Psoas muscle (tissue), 8 donors: ENCODE data around the gene CHST3. TPM values are rescaled to one million over a fixed set of nuclear protein-coding genes. Genes with fewer than 3 reads are reported as not detected.

ENCODE experiments used
- ATAC-seq, 4 donors: fragments of 200-7000 bp; cut with Tn5 transposase; one replicate each; pipeline ENCODE4 v1.9.1; 2020; ENCODE audit warnings: moderate library complexity in 3 of 4, mild to moderate bottlenecking in 2 of 4
- DNase-seq, 2 donors: peaks; one replicate each; pipeline ENCODE4 v3.0.0-alpha.2; 2020
- H3K27ac ChIP-seq: fragments of 200-600 bp; one replicate; pipeline ENCODE4 v1.8.0; 2022
- H3K27me3 ChIP-seq, 3 donors: fragments of 200-600 bp in 1 of 3; one replicate each; pipeline versions ENCODE4 v1.6.1 to v1.8.0; 2013 to 2022; ENCODE audit warnings: low read length in 2 of 3, mild to moderate bottlenecking in 2 of 3, moderate library complexity in 1 of 3; ENCODE audit not compliant: insufficient read depth in 3 of 3
- H3K36me3 ChIP-seq, 2 donors: fragments of 200-600 bp in 1 of 2; one replicate each; pipeline versions ENCODE4 v1.6.1 to v1.8.0; 2013 to 2022; ENCODE audit warnings: low read depth in 1 of 2, mild to moderate bottlenecking in 1 of 2, moderate library complexity in 1 of 2; ENCODE audit not compliant: insufficient read depth in 1 of 2
- H3K4me1 ChIP-seq: fragments of 200-600 bp; one replicate; pipeline ENCODE4 v1.8.0; 2022
- H3K4me3 ChIP-seq: fragments of 200-600 bp; one replicate; pipeline ENCODE4 v1.8.0; 2022; ENCODE audit warnings: mild to moderate bottlenecking
- H3K9me3 ChIP-seq: fragments of 200-600 bp; one replicate; pipeline ENCODE4 v1.8.0; 2022
- WGBS, 3 donors: extraction: QIAGEN DNeasy Blood & Tissue Kit; methylation state at CpG; one replicate each; pipeline versions ENCODE4 v1.1.6 to v1.1.7; 2013; 5-methylcytosine and 5-hydroxymethylcytosine counted together
- intact Hi-C, 2 donors: fragments of 100-400 bp; cut with DNase I; formaldehyde crosslinking; loops; one replicate each; pipeline versions ENCODE4 v1.11.0 to v1.14.2; 2022
- polyA plus RNA-seq, 3 donors: library from polyadenylated mRNA; stranded (reverse); fragments of 200-250 nt; gene quantifications; one replicate each; pipeline ENCODE4 v1.2.3, GENCODE V29; 2013
- total RNA-seq, 4 donors: library from RNA; stranded (reverse); fragmentation: NEBNext Ultra II Directional in 2 of 4; extraction: Animal tissue kit (Norgen Biotek cat#: 25700) in 2 of 4; gene quantifications; one replicate each; pipeline versions ENCODE4 v1.2.1 to v1.2.4, GENCODE V29; 2021 to 2023
- TF ChIP-seq, protein P1 (sequence below): fragments of 200-600 bp; IDR thresholded peaks from one replicate; pipeline ENCODE4 v1.8.0; 2022; ENCODE audit warnings: antibody characterized with exemption
- donor health status: healthy with polysubstance abuse.
- donor health status: DM: no; HTN: no; CAD: no; lungs with moderate emphysema.
- donor health status: Bipolar disorder and iron deficiency.
- donor health status: healthy.
- donor health status: DM: yes; HTN: yes; CAD: no.
- donor health status: DM: no; HTN: no; CAD: no.
- donor health status: DM: no; HTN: no; CAD: no.
- donor health status: DM: yes; HTN: yes; CAD: no.

The CHST3 gene
- total and polyA plus RNA-seq, 7 donors: 3.3 to 44.0 (median 12.1) TPM

- Histone ChIP-seq H3K4me1 (no peaks in the 10 kb centered on the region), H3K4me3 (no peak overlapping the region), H3K27me3 (no peaks in the 10 kb centered on the region), H3K27ac (no peak overlapping the region), H3K36me3 (no peaks in the 10 kb centered on the region), H3K9me3 (no peaks in the 10 kb centered on the region)
- TF ChIP-seq, protein P1, sequence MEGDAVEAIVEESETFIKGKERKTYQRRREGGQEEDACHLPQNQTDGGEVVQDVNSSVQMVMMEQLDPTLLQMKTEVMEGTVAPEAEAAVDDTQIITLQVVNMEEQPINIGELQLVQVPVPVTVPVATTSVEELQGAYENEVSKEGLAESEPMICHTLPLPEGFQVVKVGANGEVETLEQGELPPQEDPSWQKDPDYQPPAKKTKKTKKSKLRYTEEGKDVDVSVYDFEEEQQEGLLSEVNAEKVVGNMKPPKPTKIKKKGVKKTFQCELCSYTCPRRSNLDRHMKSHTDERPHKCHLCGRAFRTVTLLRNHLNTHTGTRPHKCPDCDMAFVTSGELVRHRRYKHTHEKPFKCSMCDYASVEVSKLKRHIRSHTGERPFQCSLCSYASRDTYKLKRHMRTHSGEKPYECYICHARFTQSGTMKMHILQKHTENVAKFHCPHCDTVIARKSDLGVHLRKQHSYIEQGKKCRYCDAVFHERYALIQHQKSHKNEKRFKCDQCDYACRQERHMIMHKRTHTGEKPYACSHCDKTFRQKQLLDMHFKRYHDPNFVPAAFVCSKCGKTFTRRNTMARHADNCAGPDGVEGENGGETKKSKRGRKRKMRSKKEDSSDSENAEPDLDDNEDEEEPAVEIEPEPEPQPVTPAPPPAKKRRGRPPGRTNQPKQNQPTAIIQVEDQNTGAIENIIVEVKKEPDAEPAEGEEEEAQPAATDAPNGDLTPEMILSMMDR: no peak
- peak in 3 of 4 donors; percentile 34 to 67 (median 40) for ATAC-seq
- peak; percentile 77 to 87 for DNase-seq
- intact Hi-C loops: no loop called here
- 26 to 42% (median 27%) methylated on average over 4 of the region's 4 CpGs for WGBS, 3 donors
Observed at GRCh38 chr10:71921324-71922027, 42.7 kb upstream of the CHST3 start.

GRCh38 chr10:71923138-71923692 is 41.0 kb upstream of the CHST3 start:
- no peak overlapping the region for H3K27ac ChIP-seq
- no peak for DNase-seq
- ATAC-seq: no peak
- H3K4me1 ChIP-seq: no peaks in the 10 kb centered on the region
- H3K36me3 ChIP-seq: no peaks in the 10 kb centered on the region
- TF ChIP-seq, protein P1: no peak
- intact Hi-C loops: no loop called here
- H3K4me3 ChIP-seq: no peak overlapping the region
- WGBS, 3 donors: 50 to 62% (median 51%) methylated on average over 7 of the region's 7 CpGs
- H3K9me3 ChIP-seq: no peaks in the 10 kb centered on the region
- H3K27me3 ChIP-seq: no peaks in the 10 kb centered on the region

- Histone ChIP-seq H3K27me3 (no peaks in the 10 kb centered on the region), H3K4me1 (no peaks in the 10 kb centered on the region), H3K4me3 (no peak overlapping the region), H3K9me3 (no peaks in the 10 kb centered on the region), H3K27ac (no peak overlapping the region), H3K36me3 (no peaks in the 10 kb centered on the region)
- intact Hi-C loops: no loop called here
- 91 to 99% (median 95%) methylated on average over 3 of the region's 3 CpGs for WGBS, 3 donors
- DNase-seq: no peak
- TF ChIP-seq, protein P1: no peak
- no peak for ATAC-seq
Observed at GRCh38 chr10:71924771-71925170, 39.4 kb upstream of the CHST3 start.

DNA sequence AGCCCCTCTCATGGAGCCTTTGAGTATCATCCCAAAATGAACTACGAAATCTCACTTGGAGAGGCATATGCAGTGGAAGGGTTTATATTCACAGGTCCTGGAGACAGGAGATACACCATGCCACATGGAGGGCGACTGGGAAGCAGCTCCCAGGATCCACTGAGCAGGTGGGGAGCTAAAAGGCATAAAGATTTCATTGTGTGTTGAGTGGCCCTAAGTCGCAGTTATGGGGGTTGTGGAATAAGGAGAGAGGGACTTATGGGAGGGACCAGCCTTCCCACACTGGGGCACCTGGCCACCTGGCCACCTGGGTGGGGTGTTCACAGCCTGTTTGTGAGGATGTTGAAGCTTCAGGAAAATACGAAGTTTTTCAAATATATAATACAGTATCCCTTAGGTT is 37.0 kb upstream of the CHST3 start:
- H3K27ac ChIP-seq: no peak overlapping the region
- TF ChIP-seq, protein P1: no peak
- H3K36me3 ChIP-seq: no peaks in the 10 kb centered on the region
- no peak overlapping the region for H3K4me3 ChIP-seq
- WGBS, 3 donors: 60 to 78% (median 73%) methylated on average over 4 of the region's 4 CpGs
- no peaks in the 10 kb centered on the region for H3K9me3 ChIP-seq
- H3K4me1 ChIP-seq: no peaks in the 10 kb centered on the region
- DNase-seq: no peak
- H3K27me3 ChIP-seq: no peaks in the 10 kb centered on the region
- ATAC-seq: no peak
- intact Hi-C loops: no loop called here
